ENCODE results near the gene ITPRIPL2.

Gene ITPRIPL2

GRCh38 chr16:19093631-19094541, 19.9 kb upstream of the ITPRIPL2 start:
- no peak for DNase-seq (ENCODE audit: low read depth)

- no peak for DNase-seq (ENCODE audit: low read depth)
These were observed 19.0 kb upstream of the ITPRIPL2 start for GRCh38 chr16:19094542-19095365.

DNA sequence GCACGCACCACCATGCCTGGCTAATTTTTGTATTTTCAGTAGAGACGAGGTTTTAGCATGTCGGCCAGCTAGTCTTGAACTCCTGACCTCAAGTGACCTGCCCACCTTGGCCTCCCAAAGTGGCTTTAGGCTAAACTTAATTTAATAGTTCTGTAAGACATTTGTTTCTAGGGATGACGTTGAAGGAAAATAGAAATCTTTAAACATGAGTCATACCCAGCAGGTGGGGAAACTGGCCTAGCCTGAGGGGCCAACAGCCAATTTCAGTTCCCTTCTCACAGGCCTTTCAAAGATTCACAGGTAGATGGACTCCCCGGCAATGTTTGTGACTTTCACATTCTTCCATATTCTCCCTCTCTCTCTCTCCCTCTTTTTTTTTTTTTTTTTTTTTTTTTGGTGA, 18.1 kb upstream of the ITPRIPL2 start:
- no peak for DNase-seq (ENCODE audit: low read depth)

DNA sequence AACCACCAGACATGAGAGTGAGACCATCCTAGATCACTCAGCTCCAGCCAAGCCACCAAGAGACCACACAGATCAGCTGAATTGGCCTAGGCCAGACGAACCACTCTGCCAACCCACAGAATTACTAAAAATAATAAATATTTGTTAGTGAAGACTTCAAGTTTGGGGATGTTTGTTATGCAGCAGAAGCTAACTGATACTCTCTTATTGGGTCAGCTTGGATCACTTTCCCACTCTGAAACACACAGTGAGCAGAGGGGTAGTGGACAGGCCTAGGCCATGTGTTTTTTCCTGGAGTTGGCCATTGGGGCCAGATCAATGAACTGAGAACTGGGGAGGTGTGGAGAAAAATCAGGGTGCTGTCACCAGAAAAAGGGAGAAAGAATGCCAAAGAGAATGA, 15.6 kb upstream of the ITPRIPL2 start:
- no peak for DNase-seq (ENCODE audit: low read depth)

DNA sequence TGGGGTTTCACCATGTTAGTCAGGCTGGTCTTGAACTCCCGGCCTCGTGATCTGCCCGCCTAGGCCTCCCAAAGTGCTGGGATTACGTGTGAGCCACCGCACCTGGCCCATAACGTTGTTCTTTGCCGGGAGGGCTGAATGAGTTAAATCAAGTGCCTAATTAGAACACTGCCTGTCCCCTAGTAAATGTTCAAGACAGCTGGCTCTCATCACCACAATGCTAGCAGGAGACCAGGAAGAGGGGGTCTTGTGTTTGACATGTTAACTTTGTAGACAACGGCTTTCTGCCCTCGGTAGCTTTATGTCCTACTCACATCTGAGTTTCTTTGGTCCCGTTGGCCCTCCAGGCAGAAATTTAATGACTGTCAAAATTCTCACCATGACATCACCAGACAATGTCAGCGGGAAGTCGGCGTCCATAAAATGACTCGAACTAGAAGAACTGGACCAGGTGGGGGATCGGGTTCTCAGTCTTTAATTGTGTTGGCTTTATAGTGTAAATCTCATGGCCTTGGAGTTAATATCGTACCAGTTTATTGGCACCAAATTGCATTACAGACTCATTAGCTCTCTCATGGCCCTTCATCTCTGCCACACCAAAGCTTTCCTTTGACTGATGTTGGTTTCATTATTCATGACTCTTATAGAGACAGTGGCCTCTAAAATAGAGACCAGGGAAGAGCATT, 11.4 kb upstream of the ITPRIPL2 start:
- no peak for DNase-seq (ENCODE audit: low read depth)

- DNase-seq (ENCODE audit: low read depth) = no peak
These were observed 9.2 kb upstream of the ITPRIPL2 start for GRCh38 chr16:19104607-19105006.

- DNase-seq (ENCODE audit: low read depth) = no peak
These were observed 8.6 kb upstream of the ITPRIPL2 start for GRCh38 chr16:19105131-19105530.

DNA sequence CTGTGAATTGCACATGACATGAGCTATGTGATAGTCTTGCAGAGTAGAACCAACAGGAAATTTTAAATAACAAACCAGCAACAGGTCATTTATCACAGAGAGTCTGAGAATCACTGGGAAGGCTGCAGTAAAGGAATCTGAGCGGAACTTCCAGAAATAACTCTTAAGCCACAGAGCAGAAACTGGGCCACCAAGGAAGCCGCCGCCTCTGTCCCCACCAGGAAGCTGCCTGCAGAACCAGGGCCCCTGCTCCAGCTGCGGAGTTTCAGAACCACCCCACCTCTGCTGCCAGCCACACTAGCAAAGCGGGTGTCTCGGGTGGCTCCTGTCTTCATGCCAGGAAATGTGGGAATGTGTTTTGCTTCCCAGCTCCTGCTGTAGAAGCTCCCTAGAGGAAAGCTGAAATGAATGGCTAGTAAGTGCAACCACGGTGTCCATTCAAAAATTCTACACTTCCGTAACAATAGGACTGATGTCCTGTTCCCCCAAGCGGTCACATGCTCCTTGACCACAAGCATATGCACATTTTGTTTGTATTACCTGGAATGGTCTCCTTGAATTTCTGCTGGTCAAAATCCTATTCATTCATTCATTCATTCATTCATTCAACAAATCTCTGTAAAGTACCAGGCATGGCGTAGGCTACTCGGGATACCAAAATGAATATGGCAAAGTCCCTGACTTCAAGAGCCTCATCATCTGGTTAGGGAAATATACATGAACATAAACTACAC, 7.7 kb upstream of the ITPRIPL2 start:
- DNase-seq (ENCODE audit: low read depth) = no peak

GRCh38 chr16:19106625-19107020, 7.1 kb upstream of the ITPRIPL2 start:
- DNase-seq (ENCODE audit: low read depth) = no peak

- no peak for DNase-seq (ENCODE audit: low read depth)
These were observed 5.1 kb upstream of the ITPRIPL2 start for GRCh38 chr16:19108409-19109287.

- no peak for DNase-seq (ENCODE audit: low read depth)
These were observed 4.5 kb upstream of the ITPRIPL2 start for GRCh38 chr16:19109288-19109664.

DNA sequence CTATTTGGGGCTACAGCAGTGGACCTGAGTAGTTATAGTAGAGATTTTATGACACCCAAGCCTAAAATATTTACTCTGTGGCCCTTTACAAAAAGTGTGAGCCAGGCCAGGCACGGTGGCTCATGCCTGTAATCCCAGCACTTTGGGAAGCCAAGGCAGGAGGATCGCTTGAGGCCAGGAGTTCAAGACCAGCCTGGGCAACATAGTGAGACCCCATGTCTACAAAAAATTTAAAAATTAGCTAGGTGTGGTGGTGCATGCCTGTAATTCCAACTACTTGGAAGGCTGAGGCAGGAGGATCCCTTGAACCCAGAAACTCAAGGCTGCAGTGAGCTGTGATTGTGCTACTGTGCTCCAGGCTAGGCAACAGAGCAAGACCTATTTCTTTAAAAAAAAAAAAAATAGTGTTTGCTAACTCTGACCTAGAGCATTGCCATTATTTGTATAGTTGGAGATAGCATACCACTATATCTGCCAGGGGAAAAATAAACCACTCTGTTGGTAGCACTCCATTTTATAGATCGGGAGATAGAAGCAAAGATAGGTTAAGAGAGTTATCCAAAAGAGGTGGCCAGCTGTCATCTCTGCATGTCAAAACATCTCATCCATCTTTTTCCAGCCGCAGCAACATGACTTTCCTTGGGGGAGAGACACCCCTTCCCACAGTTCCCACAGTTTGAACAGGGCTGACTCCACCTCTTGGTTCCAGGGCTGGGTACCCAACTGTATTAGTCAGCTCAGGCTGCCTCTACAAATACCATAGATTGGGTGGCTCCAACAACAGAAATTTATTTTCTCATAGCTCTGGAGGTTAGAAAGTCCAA, 3.0 kb upstream of the ITPRIPL2 start:
- no peak for DNase-seq (ENCODE audit: low read depth)

GRCh38 chr16:19112099-19112407, 1.7 kb upstream of the ITPRIPL2 start:
- no peak for DNase-seq (ENCODE audit: low read depth)

DNA sequence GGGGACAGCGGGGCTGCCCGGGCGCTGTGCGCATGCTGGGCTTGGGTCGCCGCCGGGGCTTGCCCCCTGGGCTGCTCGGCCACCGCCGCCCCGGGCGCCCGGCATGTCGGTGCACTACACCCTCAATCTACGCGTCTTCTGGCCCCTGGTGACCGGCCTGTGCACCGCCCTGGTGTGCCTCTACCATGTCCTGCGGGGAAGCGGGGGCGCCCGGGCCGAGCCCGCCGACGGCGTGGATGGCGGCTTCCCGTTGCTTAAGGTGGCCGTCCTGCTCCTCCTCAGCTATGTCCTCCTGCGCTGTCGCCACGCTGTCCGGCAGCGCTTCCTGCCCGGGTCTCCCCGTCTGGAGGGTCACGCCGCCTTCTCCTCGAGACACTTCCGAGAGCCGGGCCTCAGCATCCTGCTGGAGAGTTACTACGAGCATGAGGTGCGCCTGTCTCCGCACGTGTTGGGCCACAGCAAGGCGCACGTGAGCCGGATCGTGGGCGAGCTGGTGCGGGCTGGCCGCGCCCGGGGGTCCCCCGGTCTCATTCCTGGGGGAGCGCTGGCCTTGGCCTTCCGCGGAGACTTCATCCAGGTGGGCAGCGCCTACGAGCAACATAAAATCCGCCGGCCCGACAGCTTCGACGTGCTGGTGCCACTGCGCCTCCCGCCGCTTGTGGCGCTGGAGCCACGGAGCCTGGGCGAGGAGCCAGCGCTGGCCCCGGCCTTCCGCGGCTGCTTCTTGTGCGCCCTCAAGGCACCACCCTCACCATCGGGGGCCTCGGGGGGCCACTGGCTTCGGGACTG, 789 bp downstream of the ITPRIPL2 start:
- no peak for DNase-seq (ENCODE audit: low read depth)

GRCh38 chr16:19115148-19116021, 1.6 kb downstream of the ITPRIPL2 start:
- no peak for DNase-seq (ENCODE audit: low read depth)

GRCh38 chr16:19116711-19117449, 3.1 kb downstream of the ITPRIPL2 start:
- no peak for DNase-seq (ENCODE audit: low read depth)

- DNase-seq (ENCODE audit: low read depth) = no peak
These were observed 5.2 kb downstream of the ITPRIPL2 start for GRCh38 chr16:19118938-19119431.
